ENCODE measurements around the gene IGFN1.

DNA sequence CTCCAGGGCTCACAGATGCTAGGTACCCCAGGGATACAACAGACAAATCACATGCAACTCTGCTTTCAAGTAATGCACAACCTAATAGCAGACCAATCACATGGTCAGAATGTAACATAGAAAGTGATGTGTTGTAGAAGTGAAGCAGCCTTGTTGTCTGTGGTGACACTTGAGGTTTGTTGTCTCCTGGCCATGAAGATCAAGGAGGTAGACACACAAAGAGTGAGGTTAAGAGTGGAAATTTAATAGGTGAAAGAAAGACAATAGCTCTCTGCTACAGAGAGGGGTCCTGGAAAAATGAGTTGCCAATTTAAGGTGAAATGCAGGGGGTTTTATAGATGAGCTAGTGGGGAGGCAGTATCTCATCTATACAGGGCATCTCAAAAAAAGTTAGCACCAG lies 33.8 kb upstream of the IGFN1 start:
- TF ChIP-seq EZH2 (IDR thresholded peaks at IDR 0.05; ENCODE audit: low read depth), result no peak
- TF ChIP-seq, protein P1, sequence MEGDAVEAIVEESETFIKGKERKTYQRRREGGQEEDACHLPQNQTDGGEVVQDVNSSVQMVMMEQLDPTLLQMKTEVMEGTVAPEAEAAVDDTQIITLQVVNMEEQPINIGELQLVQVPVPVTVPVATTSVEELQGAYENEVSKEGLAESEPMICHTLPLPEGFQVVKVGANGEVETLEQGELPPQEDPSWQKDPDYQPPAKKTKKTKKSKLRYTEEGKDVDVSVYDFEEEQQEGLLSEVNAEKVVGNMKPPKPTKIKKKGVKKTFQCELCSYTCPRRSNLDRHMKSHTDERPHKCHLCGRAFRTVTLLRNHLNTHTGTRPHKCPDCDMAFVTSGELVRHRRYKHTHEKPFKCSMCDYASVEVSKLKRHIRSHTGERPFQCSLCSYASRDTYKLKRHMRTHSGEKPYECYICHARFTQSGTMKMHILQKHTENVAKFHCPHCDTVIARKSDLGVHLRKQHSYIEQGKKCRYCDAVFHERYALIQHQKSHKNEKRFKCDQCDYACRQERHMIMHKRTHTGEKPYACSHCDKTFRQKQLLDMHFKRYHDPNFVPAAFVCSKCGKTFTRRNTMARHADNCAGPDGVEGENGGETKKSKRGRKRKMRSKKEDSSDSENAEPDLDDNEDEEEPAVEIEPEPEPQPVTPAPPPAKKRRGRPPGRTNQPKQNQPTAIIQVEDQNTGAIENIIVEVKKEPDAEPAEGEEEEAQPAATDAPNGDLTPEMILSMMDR (conservative IDR thresholded peaks at IDR 0.05), result no peak
